Liver (tissue), 9 donors: ENCODE measurements around the gene GTPBP2. TPM values are rescaled to one million over a fixed set of nuclear protein-coding genes. Genes with fewer than 3 reads are reported as not detected.
A peak's percentile ranks its signal among the peaks of the same experiment; 100 is the strongest.

Experiments used
- DNase-seq: peaks from one replicate; pipeline ENCODE4 v3.0.0-alpha.2; 2017; ENCODE audit warnings: low spot score
- H3K27ac ChIP-seq, 2 donors: one replicate each; pipeline ENCODE4 v1.7.0; 2013; ENCODE audit warnings: inconsistent platforms in 2 of 2, low read length in 2 of 2, control low read depth in 1 of 2, low read depth in 1 of 2, mild to moderate bottlenecking in 1 of 2
- H3K27me3 ChIP-seq, 4 donors: one replicate each; pipeline versions ENCODE4 v1.6.1 to v1.7.0; 2013; ENCODE audit warnings: low read length in 3 of 4, inconsistent platforms in 1 of 4, mild to moderate bottlenecking in 1 of 4, moderate library complexity in 1 of 4; ENCODE audit not compliant: control insufficient read depth in 4 of 4, insufficient read depth in 4 of 4
- H3K36me3 ChIP-seq, 4 donors: one replicate each; pipeline versions ENCODE4 v1.6.1 to v1.7.0; 2013; ENCODE audit warnings: low read length in 3 of 4, mild to moderate bottlenecking in 3 of 4, low read depth in 1 of 4, moderate library complexity in 1 of 4; ENCODE audit not compliant: control insufficient read depth in 4 of 4, insufficient read depth in 3 of 4
- H3K4me1 ChIP-seq, 4 donors: one replicate each; pipeline versions ENCODE4 v1.6.1 to v1.7.0; 2013; ENCODE audit warnings: low read length in 3 of 4, mild to moderate bottlenecking in 3 of 4, moderate library complexity in 1 of 4; ENCODE audit not compliant: control insufficient read depth in 4 of 4, insufficient read depth in 4 of 4
- H3K4me3 ChIP-seq, 3 donors: one replicate each; pipeline versions ENCODE4 v1.6.1 to v1.7.0; 2013; ENCODE audit warnings: low read length in 3 of 3, control low read depth in 1 of 3, low read depth in 1 of 3, mild to moderate bottlenecking in 1 of 3
- H3K9ac ChIP-seq, 2 donors: one replicate each; pipeline ENCODE4 v1.7.0; 2013; ENCODE audit warnings: low read length in 2 of 2, mild to moderate bottlenecking in 2 of 2, moderate library complexity in 2 of 2, control low read depth in 1 of 2, low read depth in 1 of 2
- H3K9me3 ChIP-seq, 4 donors: one replicate each; pipeline versions ENCODE4 v1.6.1 to v1.7.0; 2013; ENCODE audit warnings: low read length in 3 of 4; ENCODE audit not compliant: control insufficient read depth in 4 of 4
- EGR1 ChIP-seq, 2 donors: IDR thresholded peaks; 2 replicates each; pipeline ENCODE4 v1.6.1; 2016 to 2018; ENCODE audit warnings: antibody characterized with exemption in 2 of 2, low read depth in 2 of 2
- FOXA1 ChIP-seq: IDR thresholded peaks from 2 replicates; pipeline ENCODE4 v1.6.1; 2016; ENCODE audit warnings: antibody characterized with exemption
- FOXA2 ChIP-seq: IDR thresholded peaks from 2 replicates; pipeline ENCODE4 v1.6.1; 2016; ENCODE audit warnings: antibody characterized with exemption
- GABPA ChIP-seq, 2 donors: IDR thresholded peaks in 1 of 2; conservative IDR thresholded peaks in 1 of 2; 2 replicates each; pipeline ENCODE4 v1.6.1; 2016; ENCODE audit warnings: antibody characterized with exemption in 2 of 2, mild to moderate bottlenecking in 1 of 2, moderate library complexity in 1 of 2
- HNF4A ChIP-seq, 2 donors: conservative IDR thresholded peaks; 2 replicates each; pipeline ENCODE4 v1.6.1; 2016; ENCODE audit warnings: antibody characterized with exemption in 2 of 2, mild to moderate bottlenecking in 2 of 2
- HNF4G ChIP-seq: IDR thresholded peaks from 2 replicates; pipeline ENCODE4 v1.6.1; 2016; ENCODE audit warnings: antibody characterized with exemption
- JUND ChIP-seq, 2 donors: IDR thresholded peaks; 2 replicates each; pipeline ENCODE4 v1.6.1; 2016; ENCODE audit warnings: antibody characterized with exemption in 2 of 2
- NR2F2 ChIP-seq: IDR thresholded peaks from 2 replicates; pipeline ENCODE4 v1.6.1; 2016; ENCODE audit warnings: antibody characterized with exemption
- RAD21 ChIP-seq, 2 donors: IDR thresholded peaks; 2 replicates each; pipeline ENCODE4 v1.6.1; 2016; ENCODE audit warnings: antibody characterized with exemption in 2 of 2, mild to moderate bottlenecking in 2 of 2
- RXRA ChIP-seq, 2 donors: IDR thresholded peaks; 2 replicates each; pipeline ENCODE4 v1.6.1; 2017 to 2018; ENCODE audit warnings: antibody characterized with exemption in 2 of 2, mild to moderate bottlenecking in 1 of 2
- SP1 ChIP-seq: IDR thresholded peaks from 2 replicates; pipeline ENCODE4 v1.6.1; 2018; ENCODE audit warnings: antibody characterized with exemption, mild to moderate bottlenecking
- TAF1 ChIP-seq: conservative IDR thresholded peaks from 2 replicates; pipeline ENCODE4 v1.6.1; 2016; ENCODE audit warnings: antibody characterized with exemption, mild to moderate bottlenecking
- YY1 ChIP-seq: IDR thresholded peaks from 2 replicates; pipeline ENCODE4 v1.6.1; 2016; ENCODE audit warnings: antibody characterized with exemption, mild to moderate bottlenecking
- WGBS: extraction: QIAGEN DNeasy Blood & Tissue Kit; methylation state at CpG from one replicate; pipeline ENCODE4 v1.1.7; 2013; 5-methylcytosine and 5-hydroxymethylcytosine counted together
- polyA plus RNA-seq, 2 donors: library from polyadenylated mRNA; stranded (reverse) in 1 of 2; unstranded in 1 of 2; fragments of 200-250 nt in 1 of 2; fragments of >200 nt in 1 of 2; fragmentation: Nextera tagmentation in 1 of 2; extraction: Ambion mirVana in 1 of 2; gene quantifications; one replicate each; pipeline versions ENCODE4 v1.2.1 to v1.2.3, GENCODE V29; 2013 to 2015
- total RNA-seq, 2 donors: library from RNA; depleted of rRNA; stranded (reverse); fragments of >200 nt; gene quantifications; one replicate each; pipeline ENCODE4 v1.2.3, GENCODE V29; 2014
- TF ChIP-seq, protein P1 (sequence below): IDR thresholded peaks from 2 replicates; pipeline ENCODE4 v1.6.1; 2016; ENCODE audit warnings: antibody characterized with exemption
- TF ChIP-seq, protein P2 (sequence below): IDR thresholded peaks from 2 replicates; pipeline ENCODE4 v1.6.1; 2016; ENCODE audit warnings: antibody characterized with exemption, mild to moderate bottlenecking
- TF ChIP-seq, protein P3 (sequence below): IDR thresholded peaks from 2 replicates; pipeline ENCODE4 v1.6.1; 2016; ENCODE audit warnings: antibody characterized with exemption
- TF ChIP-seq, protein P4 (sequence below): fragments of 150-350 bp; IDR thresholded peaks from 2 replicates; pipeline ENCODE4 v1.5.1; 2017; ENCODE audit warnings: improper control_type of control experiment, low read depth, low read length; ENCODE audit not compliant: missing input control
- TF ChIP-seq, protein P5 (sequence below): IDR thresholded peaks from 2 replicates; pipeline ENCODE4 v1.6.1; 2016; ENCODE audit warnings: antibody characterized with exemption
- donor health status: healthy.
- donor health status: healthy.
- donor health status: healthy.
- donor health status: healthy.
- donor health status: healthy.

The GTPBP2 gene
- total and polyA plus RNA-seq, 4 donors, result 7.9 to 69.1 (median 16.1) TPM

DNA sequence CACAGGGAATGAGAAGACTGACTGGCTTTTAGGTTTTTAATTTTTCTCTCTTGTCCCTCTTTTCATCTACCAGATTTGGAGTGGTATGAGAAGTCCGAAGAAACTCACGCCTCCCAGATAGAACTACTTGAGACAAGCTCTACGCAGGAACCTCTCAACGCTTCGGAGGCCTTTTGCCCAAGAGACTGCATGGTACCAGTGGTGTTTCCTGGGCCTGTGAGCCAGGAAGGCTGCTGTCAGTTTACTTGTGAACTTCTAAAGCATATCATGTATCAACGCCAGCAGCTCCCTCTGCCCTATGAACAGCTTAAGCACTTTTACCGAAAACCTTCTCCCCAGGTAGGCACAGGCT lies 7.2 kb upstream of the GTPBP2 start:
- peak overlapping the region in 1 of 2 donors; percentile 64 for H3K27ac ChIP-seq
- TF ChIP-seq EGR1 (IDR thresholded peaks at IDR 0.05; ENCODE audit: low read depth in 2 of 2) (no peak), GABPA (IDR thresholded peaks at IDR 0.05 in 1 of 2, conservative IDR thresholded peaks at IDR 0.05 in 1 of 2) (no peak), RAD21 (IDR thresholded peaks at IDR 0.05) (no peak), RXRA (IDR thresholded peaks at IDR 0.05) (no peak), FOXA1 (no peak), TAF1 (no peak), YY1 (no peak)
- TF ChIP-seq, protein P1, sequence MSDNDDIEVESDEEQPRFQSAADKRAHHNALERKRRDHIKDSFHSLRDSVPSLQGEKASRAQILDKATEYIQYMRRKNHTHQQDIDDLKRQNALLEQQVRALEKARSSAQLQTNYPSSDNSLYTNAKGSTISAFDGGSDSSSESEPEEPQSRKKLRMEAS, result no peak
- peak overlapping the region; percentile 54 to 98 (median 85) for H3K4me3 ChIP-seq
- H3K36me3 ChIP-seq, result peaks cover 15 to 18% (median 16%) of the 10 kb centered on the region in 4 donors
- no peaks in the 10 kb centered on the region for H3K9me3 ChIP-seq
- H3K4me1 ChIP-seq, result peaks cover 2 to 12% (median 9%) of the 10 kb centered on the region in 4 donors
- DNase-seq, result no peak
- no peaks in the 10 kb centered on the region for H3K27me3 ChIP-seq
- peak overlapping the region; percentile 64 to 66 for H3K9ac ChIP-seq
- WGBS, result 32% methylated on average over 7 of the region's 7 CpGs

DNA sequence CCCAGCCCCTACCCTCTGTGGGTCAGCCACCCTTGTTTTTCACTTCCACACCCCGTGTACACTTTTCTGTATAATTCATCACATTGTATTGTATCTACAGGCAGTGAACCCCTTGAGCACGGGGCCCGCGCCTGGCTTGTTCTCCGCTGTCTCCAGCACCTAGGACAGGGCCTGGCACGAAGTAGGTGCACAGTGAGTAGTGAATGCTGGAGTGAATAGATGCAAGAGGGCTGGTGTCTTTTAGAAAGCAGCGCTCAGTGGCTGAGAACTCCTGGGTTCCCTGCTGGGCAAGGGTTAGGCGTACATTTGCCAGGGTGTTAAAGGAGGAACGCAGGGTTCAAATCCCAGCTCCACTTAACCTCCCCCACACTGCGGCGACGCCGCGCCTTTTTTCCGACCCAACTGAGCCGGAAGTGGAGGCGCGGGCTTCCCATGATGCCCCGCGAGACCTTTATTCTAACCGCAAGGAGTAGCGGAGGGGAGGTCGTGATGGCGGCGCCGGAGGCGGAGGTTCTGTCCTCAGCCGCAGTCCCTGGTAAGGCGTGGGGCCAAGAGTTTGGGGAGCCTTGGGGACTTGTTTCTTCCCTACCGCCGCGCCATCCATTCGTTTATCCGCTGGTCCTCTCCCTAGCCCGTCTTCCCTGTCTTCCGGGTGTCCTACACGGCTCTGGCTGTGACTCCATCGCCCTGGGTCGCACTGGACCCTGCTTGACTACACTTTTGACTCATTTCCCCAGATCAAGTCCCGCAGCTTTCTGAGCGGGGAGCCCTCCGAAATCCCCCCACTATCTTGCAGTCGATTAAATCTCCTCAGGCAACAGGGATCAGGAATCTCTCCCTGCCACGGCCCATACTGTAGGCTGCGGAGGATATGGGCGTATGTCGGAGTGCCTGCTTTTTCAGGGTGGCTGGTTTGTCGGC lies 6.6 kb upstream of the GTPBP2 start, which contains the start of gene MAD2L1BP:
MAD2L1BP (plus strand) TSS at position 454 of the 921 bp plus-strand sequence; CDS start at position 490, 36 bp downstream.
- 6% methylated on average over 48 of the region's 48 CpGs for WGBS
- no peaks in the 10 kb centered on the region for H3K27me3 ChIP-seq
- peaks cover 2 to 12% (median 9%) of the 10 kb centered on the region in 4 donors for H3K4me1 ChIP-seq
- no peaks in the 10 kb centered on the region for H3K9me3 ChIP-seq
- peak within 1 kb of the TSS; percentile 54 to 98 (median 85) for H3K4me3 ChIP-seq
- peak; percentile 87 for DNase-seq
- peak within 1 kb of the TSS; percentile 64 to 66 for H3K9ac ChIP-seq
- H3K27ac ChIP-seq, result peak within 1 kb of the TSS; percentile 14 to 64
- peaks cover 13 to 16% (median 14%) of the 10 kb centered on the region in 4 donors for H3K36me3 ChIP-seq
- TF ChIP-seq JUND (IDR thresholded peaks at IDR 0.05), result peak in 1 of 2 donors; percentile 10
- peak; percentile 97 for TF ChIP-seq YY1
- TF ChIP-seq RXRA (IDR thresholded peaks at IDR 0.05), result peak; percentile 32 to 38
- TF ChIP-seq, protein P2, sequence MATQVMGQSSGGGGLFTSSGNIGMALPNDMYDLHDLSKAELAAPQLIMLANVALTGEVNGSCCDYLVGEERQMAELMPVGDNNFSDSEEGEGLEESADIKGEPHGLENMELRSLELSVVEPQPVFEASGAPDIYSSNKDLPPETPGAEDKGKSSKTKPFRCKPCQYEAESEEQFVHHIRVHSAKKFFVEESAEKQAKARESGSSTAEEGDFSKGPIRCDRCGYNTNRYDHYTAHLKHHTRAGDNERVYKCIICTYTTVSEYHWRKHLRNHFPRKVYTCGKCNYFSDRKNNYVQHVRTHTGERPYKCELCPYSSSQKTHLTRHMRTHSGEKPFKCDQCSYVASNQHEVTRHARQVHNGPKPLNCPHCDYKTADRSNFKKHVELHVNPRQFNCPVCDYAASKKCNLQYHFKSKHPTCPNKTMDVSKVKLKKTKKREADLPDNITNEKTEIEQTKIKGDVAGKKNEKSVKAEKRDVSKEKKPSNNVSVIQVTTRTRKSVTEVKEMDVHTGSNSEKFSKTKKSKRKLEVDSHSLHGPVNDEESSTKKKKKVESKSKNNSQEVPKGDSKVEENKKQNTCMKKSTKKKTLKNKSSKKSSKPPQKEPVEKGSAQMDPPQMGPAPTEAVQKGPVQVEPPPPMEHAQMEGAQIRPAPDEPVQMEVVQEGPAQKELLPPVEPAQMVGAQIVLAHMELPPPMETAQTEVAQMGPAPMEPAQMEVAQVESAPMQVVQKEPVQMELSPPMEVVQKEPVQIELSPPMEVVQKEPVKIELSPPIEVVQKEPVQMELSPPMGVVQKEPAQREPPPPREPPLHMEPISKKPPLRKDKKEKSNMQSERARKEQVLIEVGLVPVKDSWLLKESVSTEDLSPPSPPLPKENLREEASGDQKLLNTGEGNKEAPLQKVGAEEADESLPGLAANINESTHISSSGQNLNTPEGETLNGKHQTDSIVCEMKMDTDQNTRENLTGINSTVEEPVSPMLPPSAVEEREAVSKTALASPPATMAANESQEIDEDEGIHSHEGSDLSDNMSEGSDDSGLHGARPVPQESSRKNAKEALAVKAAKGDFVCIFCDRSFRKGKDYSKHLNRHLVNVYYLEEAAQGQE, result peak; percentile 94
- no peak for TF ChIP-seq FOXA2
- peak; percentile 29 to 47 for TF ChIP-seq HNF4A (conservative IDR thresholded peaks at IDR 0.05)
- TF ChIP-seq HNF4G, result no peak
- TF ChIP-seq SP1, result peak; percentile 68
- TF ChIP-seq, protein P3, sequence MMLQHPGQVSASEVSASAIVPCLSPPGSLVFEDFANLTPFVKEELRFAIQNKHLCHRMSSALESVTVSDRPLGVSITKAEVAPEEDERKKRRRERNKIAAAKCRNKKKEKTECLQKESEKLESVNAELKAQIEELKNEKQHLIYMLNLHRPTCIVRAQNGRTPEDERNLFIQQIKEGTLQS, result no peak
- peak; percentile 33 for TF ChIP-seq NR2F2
- TF ChIP-seq, protein P4, sequence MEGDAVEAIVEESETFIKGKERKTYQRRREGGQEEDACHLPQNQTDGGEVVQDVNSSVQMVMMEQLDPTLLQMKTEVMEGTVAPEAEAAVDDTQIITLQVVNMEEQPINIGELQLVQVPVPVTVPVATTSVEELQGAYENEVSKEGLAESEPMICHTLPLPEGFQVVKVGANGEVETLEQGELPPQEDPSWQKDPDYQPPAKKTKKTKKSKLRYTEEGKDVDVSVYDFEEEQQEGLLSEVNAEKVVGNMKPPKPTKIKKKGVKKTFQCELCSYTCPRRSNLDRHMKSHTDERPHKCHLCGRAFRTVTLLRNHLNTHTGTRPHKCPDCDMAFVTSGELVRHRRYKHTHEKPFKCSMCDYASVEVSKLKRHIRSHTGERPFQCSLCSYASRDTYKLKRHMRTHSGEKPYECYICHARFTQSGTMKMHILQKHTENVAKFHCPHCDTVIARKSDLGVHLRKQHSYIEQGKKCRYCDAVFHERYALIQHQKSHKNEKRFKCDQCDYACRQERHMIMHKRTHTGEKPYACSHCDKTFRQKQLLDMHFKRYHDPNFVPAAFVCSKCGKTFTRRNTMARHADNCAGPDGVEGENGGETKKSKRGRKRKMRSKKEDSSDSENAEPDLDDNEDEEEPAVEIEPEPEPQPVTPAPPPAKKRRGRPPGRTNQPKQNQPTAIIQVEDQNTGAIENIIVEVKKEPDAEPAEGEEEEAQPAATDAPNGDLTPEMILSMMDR, result no peak
- TF ChIP-seq GABPA (IDR thresholded peaks at IDR 0.05 in 1 of 2, conservative IDR thresholded peaks at IDR 0.05 in 1 of 2), result peak; percentile 56 to 92
- no peak for TF ChIP-seq FOXA1
- TF ChIP-seq, protein P1, result no peak
- TF ChIP-seq, protein P5, sequence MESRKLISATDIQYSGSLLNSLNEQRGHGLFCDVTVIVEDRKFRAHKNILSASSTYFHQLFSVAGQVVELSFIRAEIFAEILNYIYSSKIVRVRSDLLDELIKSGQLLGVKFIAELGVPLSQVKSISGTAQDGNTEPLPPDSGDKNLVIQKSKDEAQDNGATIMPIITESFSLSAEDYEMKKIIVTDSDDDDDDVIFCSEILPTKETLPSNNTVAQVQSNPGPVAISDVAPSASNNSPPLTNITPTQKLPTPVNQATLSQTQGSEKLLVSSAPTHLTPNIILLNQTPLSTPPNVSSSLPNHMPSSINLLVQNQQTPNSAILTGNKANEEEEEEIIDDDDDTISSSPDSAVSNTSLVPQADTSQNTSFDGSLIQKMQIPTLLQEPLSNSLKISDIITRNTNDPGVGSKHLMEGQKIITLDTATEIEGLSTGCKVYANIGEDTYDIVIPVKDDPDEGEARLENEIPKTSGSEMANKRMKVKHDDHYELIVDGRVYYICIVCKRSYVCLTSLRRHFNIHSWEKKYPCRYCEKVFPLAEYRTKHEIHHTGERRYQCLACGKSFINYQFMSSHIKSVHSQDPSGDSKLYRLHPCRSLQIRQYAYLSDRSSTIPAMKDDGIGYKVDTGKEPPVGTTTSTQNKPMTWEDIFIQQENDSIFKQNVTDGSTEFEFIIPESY, result peak; percentile 76
- TF ChIP-seq RAD21 (IDR thresholded peaks at IDR 0.05), result peak in 1 of 2 donors; percentile 19
- peak; percentile 45 to 56 for TF ChIP-seq EGR1 (IDR thresholded peaks at IDR 0.05; ENCODE audit: low read depth in 2 of 2)
- TF ChIP-seq TAF1, result peak; percentile 22
